Tibial nerve (tissue), 3 donors: ENCODE measurements around the gene WFIKKN2.

ENCODE experiments used
- CTCF ChIP-seq, 5 experiments: fragments of 200-600 bp in 3 of 5; fragments of 450-650 bp in 2 of 5; sonication (generic) in 3 of 5; IDR thresholded peaks; one replicate each; pipeline ENCODE4 v1.5.1; 2016 to 2019; ENCODE audit warnings: antibody characterized with exemption in 5 of 5, mild to moderate bottlenecking in 3 of 5, moderate library complexity in 2 of 5
- POLR2A ChIP-seq, 2 donors: fragments of 450-650 bp; IDR thresholded peaks; one replicate each; pipeline ENCODE4 v1.6.1; 2017; ENCODE audit warnings: antibody characterized with exemption in 2 of 2, mild to moderate bottlenecking in 2 of 2, moderate library complexity in 2 of 2

- TF ChIP-seq CTCF (IDR thresholded peaks at IDR 0.05) (no peak), POLR2A (IDR thresholded peaks at IDR 0.05) (no peak)
Measured at GRCh38 chr17:50832267-50832863, 3.0 kb upstream of the WFIKKN2 start.
